C4-2B (cell line): Measurements from ENCODE around the gene OVOL2.

Experiments used
- CTCF ChIP-seq: fragments of 450-650 bp; conservative IDR thresholded peaks from 2 replicates; pipeline ENCODE4 v1.5.1; 2017; ENCODE audit warnings: mild to moderate bottlenecking
- ZFX ChIP-seq: fragments of 450-650 bp; IDR thresholded peaks from 2 replicates; pipeline ENCODE4 v1.6.1; 2017

DNA sequence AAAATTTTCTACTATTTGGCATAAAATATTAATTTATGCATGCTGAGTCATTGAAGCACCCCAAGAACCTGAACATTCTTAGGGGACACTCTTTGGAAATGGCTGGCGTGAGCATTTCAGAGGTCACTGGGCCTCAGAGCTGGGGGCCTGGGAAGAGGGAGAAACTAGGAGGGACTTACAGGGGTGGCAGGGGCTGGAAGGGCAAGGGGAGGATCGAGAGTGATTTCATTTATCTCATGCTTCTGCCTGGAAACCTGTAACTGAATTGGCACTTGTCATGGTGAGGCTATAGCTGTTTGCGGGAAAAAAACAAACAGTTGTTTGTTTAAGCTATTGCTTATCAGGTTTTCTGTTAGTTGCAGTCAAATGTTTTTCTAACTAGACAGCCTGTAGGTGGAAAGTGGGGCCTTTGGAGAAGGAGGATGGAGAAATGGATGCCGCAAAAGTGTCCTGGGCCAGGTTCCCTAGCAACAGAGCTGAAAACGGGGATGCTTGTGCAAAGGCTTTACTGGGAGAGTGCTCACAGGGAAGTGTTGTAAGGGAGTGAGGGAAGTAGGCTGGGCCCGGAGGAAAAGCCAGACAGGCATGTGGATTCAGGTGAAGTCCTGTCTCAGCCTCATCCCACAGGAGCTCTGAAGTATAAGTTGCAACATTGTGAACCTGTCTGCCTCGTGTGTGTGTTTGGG, 43.6 kb upstream of the OVOL2 start:
- TF ChIP-seq CTCF = no peak
- no peak for TF ChIP-seq ZFX
